ENCODE data around the gene MSH3.

GRCh38 chr5:80739898-80740297, 85.4 kb downstream of the MSH3 start:
- no peak for TF ChIP-seq GATA2 (IDR thresholded peaks at IDR 0.05; ENCODE audit: low read depth, low read length)
- TF ChIP-seq GATA3 (IDR thresholded peaks at IDR 0.05; ENCODE audit: low read depth, low read length) = no peak
